ENCODE data around the gene OR5K1. TPM values are rescaled to one million over a fixed set of nuclear protein-coding genes. Genes with fewer than 3 reads are reported as not detected.

OR5K1 gene
- total RNA-seq, 1 experiment from 2014 or later, result not detected

DNA sequence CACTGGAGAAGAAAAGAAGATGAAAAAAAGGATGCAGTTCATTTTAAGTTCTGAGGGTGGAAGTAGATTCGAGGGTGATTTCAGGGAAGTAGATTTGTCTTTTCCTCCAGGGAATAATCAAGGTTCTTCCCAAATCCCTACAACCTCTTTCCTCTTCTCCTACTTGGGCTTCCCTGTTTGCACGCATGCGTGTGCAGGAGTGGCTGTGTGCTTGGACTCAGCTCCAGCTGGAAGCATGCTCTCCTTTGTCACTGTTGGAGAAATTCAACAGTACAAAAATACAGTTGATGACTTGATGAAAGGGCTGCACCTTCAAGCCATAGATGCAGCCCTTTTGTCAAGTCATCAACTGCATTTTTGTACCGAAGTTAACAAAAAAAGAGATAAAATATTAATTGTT lies 38.3 kb downstream of the OR5K1 start:
- TF ChIP-seq, protein P1, sequence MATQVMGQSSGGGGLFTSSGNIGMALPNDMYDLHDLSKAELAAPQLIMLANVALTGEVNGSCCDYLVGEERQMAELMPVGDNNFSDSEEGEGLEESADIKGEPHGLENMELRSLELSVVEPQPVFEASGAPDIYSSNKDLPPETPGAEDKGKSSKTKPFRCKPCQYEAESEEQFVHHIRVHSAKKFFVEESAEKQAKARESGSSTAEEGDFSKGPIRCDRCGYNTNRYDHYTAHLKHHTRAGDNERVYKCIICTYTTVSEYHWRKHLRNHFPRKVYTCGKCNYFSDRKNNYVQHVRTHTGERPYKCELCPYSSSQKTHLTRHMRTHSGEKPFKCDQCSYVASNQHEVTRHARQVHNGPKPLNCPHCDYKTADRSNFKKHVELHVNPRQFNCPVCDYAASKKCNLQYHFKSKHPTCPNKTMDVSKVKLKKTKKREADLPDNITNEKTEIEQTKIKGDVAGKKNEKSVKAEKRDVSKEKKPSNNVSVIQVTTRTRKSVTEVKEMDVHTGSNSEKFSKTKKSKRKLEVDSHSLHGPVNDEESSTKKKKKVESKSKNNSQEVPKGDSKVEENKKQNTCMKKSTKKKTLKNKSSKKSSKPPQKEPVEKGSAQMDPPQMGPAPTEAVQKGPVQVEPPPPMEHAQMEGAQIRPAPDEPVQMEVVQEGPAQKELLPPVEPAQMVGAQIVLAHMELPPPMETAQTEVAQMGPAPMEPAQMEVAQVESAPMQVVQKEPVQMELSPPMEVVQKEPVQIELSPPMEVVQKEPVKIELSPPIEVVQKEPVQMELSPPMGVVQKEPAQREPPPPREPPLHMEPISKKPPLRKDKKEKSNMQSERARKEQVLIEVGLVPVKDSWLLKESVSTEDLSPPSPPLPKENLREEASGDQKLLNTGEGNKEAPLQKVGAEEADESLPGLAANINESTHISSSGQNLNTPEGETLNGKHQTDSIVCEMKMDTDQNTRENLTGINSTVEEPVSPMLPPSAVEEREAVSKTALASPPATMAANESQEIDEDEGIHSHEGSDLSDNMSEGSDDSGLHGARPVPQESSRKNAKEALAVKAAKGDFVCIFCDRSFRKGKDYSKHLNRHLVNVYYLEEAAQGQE (IDR thresholded peaks at IDR 0.05; ENCODE audit: insufficient read depth in 1 of 2, low read depth in 2 of 2, low read length in 1 of 2), result no peak
- TF ChIP-seq POLR2AphosphoS5 (IDR thresholded peaks at IDR 0.05; ENCODE audit: low read depth, low read length), result no peak
- TF ChIP-seq SIN3A (IDR thresholded peaks at IDR 0.05; ENCODE audit: borderline replicate concordance, insufficient read depth, low read depth, low read length), result no peak
- TF ChIP-seq, protein P2, sequence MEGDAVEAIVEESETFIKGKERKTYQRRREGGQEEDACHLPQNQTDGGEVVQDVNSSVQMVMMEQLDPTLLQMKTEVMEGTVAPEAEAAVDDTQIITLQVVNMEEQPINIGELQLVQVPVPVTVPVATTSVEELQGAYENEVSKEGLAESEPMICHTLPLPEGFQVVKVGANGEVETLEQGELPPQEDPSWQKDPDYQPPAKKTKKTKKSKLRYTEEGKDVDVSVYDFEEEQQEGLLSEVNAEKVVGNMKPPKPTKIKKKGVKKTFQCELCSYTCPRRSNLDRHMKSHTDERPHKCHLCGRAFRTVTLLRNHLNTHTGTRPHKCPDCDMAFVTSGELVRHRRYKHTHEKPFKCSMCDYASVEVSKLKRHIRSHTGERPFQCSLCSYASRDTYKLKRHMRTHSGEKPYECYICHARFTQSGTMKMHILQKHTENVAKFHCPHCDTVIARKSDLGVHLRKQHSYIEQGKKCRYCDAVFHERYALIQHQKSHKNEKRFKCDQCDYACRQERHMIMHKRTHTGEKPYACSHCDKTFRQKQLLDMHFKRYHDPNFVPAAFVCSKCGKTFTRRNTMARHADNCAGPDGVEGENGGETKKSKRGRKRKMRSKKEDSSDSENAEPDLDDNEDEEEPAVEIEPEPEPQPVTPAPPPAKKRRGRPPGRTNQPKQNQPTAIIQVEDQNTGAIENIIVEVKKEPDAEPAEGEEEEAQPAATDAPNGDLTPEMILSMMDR (IDR thresholded peaks at IDR 0.05), result no peak
- no peak for TF ChIP-seq TCF7L2 (IDR thresholded peaks at IDR 0.05; ENCODE audit: low read depth, low read length)
- ATAC-seq, result no peak
- Histone ChIP-seq H3K4me1 (ENCODE audit: control insufficient read depth, insufficient read depth, low read length) (no peaks in the 10 kb centered on the region), H3K4me3 (ENCODE audit: low read depth in 2 of 2, low read length in 2 of 2) (no peak overlapping the region), H3K36me3 (ENCODE audit: control insufficient read depth, insufficient read depth, low read length) (no peaks in the 10 kb centered on the region), H3K27me3 (ENCODE audit: control insufficient read depth, insufficient read depth, low read length) (peaks cover 6% of the 10 kb centered on the region; the same call in 1 of the 2 replicates), H3K27ac (ENCODE audit: low read length) (no peak overlapping the region), H3K9me3 (ENCODE audit: control insufficient read depth, insufficient read depth, low read depth, low read length) (no peaks in the 10 kb centered on the region)
- BruUV-seq (replicated peaks), result no TSS peak
- POLR2A ChIA-PET, result no interaction called here
- no peak for DNase-seq (ENCODE audit: low read depth, low spot score)
- in situ Hi-C loops (cut with HindIII; ENCODE audit: low pct_unique_long_range_greater_than_20kb, low sequenced_read_pairs) (no loop called here), intact Hi-C loops (cut with micrococcal nuclease; ENCODE audit: unreplicated experiment) (no loop called here)
- CTCF ChIA-PET, result no interaction called here

DNA sequence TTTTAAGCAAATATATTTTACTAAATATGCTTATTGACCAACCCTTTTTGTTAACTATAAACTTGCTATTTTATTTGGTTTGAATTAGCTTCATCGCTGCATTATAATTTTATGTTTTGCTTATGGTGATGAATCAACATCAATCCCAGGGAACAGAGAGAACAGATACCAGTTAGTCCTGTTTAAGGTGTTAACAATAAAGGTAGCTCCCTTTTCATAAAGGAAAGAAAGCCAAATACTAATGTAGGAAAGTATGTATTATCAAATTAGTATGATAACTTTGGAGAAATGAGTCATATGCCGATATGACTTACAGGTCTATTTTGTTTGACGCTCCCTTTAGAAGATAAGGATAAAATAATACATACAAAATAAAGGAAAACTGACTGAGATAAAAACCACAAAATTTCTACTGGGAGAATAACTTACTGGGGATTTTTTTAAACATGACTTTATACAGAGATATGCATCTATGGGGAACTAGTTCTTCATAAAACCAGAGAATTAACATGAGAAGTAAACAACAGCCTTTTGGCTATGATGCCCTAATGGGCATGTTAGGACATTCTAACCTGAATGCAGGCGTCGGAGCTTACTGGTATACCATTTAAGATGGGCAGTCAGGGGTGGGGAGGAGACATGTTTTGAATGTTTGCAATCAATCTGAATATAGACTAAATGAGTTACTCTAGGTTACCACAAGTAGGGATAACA lies 39.0 kb downstream of the OR5K1 start:
- intact Hi-C loops (cut with micrococcal nuclease; ENCODE audit: unreplicated experiment) (no loop called here), in situ Hi-C loops (cut with HindIII; ENCODE audit: low pct_unique_long_range_greater_than_20kb, low sequenced_read_pairs) (no loop called here)
- H3K4me1 ChIP-seq (ENCODE audit: control insufficient read depth, insufficient read depth, low read length), result no peaks in the 10 kb centered on the region
- no peaks in the 10 kb centered on the region for H3K9me3 ChIP-seq (ENCODE audit: control insufficient read depth, insufficient read depth, low read depth, low read length)
- TF ChIP-seq, protein P1 (IDR thresholded peaks at IDR 0.05; ENCODE audit: insufficient read depth in 1 of 2, low read depth in 2 of 2, low read length in 1 of 2), result no peak
- TF ChIP-seq TCF7L2 (IDR thresholded peaks at IDR 0.05; ENCODE audit: low read depth, low read length), result no peak
- TF ChIP-seq, protein P2 (IDR thresholded peaks at IDR 0.05), result no peak
- no peak for TF ChIP-seq POLR2AphosphoS5 (IDR thresholded peaks at IDR 0.05; ENCODE audit: low read depth, low read length)
- no peak for TF ChIP-seq SIN3A (IDR thresholded peaks at IDR 0.05; ENCODE audit: borderline replicate concordance, insufficient read depth, low read depth, low read length)
- ChIA-PET CTCF (no interaction called here), POLR2A (no interaction called here)
- no peak overlapping the region for H3K27ac ChIP-seq (ENCODE audit: low read length)
- ATAC-seq (no peak), DNase-seq (ENCODE audit: low read depth, low spot score) (no peak)
- BruUV-seq (replicated peaks), result no TSS peak
- no peaks in the 10 kb centered on the region for H3K36me3 ChIP-seq (ENCODE audit: control insufficient read depth, insufficient read depth, low read length)
- peaks cover 6% of the 10 kb centered on the region; the same call in 1 of the 2 replicates for H3K27me3 ChIP-seq (ENCODE audit: control insufficient read depth, insufficient read depth, low read length)
- H3K4me3 ChIP-seq (ENCODE audit: low read depth in 2 of 2, low read length in 2 of 2), result no peak overlapping the region

Data from Panc1 (cell line).